MM.1S (cell line): ENCODE results near the gene PARK7.

Experiments used
- DNase-seq: peaks from one replicate; pipeline ENCODE4 v3.0.0-alpha.2; 2015
- H2AFZ ChIP-seq: fragments of 300-600 bp; sonication (generic); 2 replicates; pipeline ENCODE4 v1.6.0; 2016; ENCODE audit warnings: antibody characterized with exemption, low read length
- H3F3A ChIP-seq: fragments of 300-600 bp; sonication (generic); 2 replicates; pipeline ENCODE4 v1.6.1; 2016; ENCODE audit warnings: mild to moderate bottlenecking, antibody characterized with exemption, low read length, moderate library complexity, mixed read lengths; ENCODE audit not compliant: insufficient read depth
- H3K27ac ChIP-seq: fragments of 300-600 bp; sonication (generic); 2 replicates; pipeline ENCODE4 v1.5.1; 2016; ENCODE audit warnings: mild to moderate bottlenecking, low read length
- H3K27me3 ChIP-seq: fragments of 300-600 bp; sonication (generic); replicated peaks from 2 replicates; pipeline ENCODE4 v1.6.0; 2016; ENCODE audit warnings: low read length; ENCODE audit not compliant: insufficient read depth
- H3K36me3 ChIP-seq: fragments of 300-600 bp; sonication (generic); replicated peaks from 2 replicates; pipeline ENCODE4 v1.6.1; 2016; ENCODE audit warnings: mild to moderate bottlenecking, low read length, mixed read lengths; ENCODE audit not compliant: insufficient read depth
- H3K4me1 ChIP-seq: fragments of 300-600 bp; sonication (generic); 2 replicates; pipeline ENCODE4 v1.6.1; 2016; ENCODE audit warnings: low read length, mixed read lengths
- H3K4me2 ChIP-seq: fragments of 300-600 bp; sonication (generic); 2 replicates; pipeline ENCODE4 v1.6.0; 2016; ENCODE audit warnings: low read depth, low read length
- H3K4me3 ChIP-seq: fragments of 300-600 bp; sonication (generic); 2 replicates; pipeline ENCODE4 v1.5.1; 2016; ENCODE audit warnings: low read length, mixed read lengths
- H3K79me2 ChIP-seq: fragments of 300-600 bp; sonication (generic); 2 replicates; pipeline ENCODE4 v1.6.1; 2016; ENCODE audit warnings: mixed run types, low read length, mixed read lengths
- H3K9ac ChIP-seq: fragments of 300-600 bp; sonication (generic); 2 replicates; pipeline ENCODE4 v1.6.1; 2016; ENCODE audit warnings: low read length, mixed read lengths
- H3K9me2 ChIP-seq: fragments of 300-600 bp; sonication (generic); replicated peaks from 2 replicates; pipeline ENCODE4 v1.6.1; 2016; ENCODE audit warnings: mild to moderate bottlenecking, low read length, mixed read lengths; ENCODE audit not compliant: insufficient read depth
- H3K9me3 ChIP-seq: fragments of 300-600 bp; sonication (generic); replicated peaks from 2 replicates; pipeline ENCODE4 v1.6.1; 2016; ENCODE audit warnings: mild to moderate bottlenecking, low read length, mixed read lengths; ENCODE audit not compliant: insufficient read depth
- H4K20me1 ChIP-seq: fragments of 300-600 bp; sonication (generic); 2 replicates; pipeline ENCODE4 v1.6.1; 2016; ENCODE audit warnings: mild to moderate bottlenecking, low read length, moderate library complexity, mixed read lengths; ENCODE audit not compliant: insufficient read depth
- EZH2 ChIP-seq: fragments of 300-600 bp; sonication (generic); optimal IDR thresholded peaks from 2 replicates; pipeline ENCODE3; 2017; ENCODE audit warnings: low read depth, mild to moderate bottlenecking, antibody characterized with exemption, low read length, mixed read lengths
- EZH2phosphoT487 ChIP-seq: fragments of 300-600 bp; sonication (generic); IDR thresholded peaks from 2 replicates; pipeline ENCODE4 v1.6.1; 2018; ENCODE audit warnings: antibody characterized with exemption, low read length
- TF ChIP-seq, protein P1 (sequence below): fragments of 300-600 bp; sonication (generic); IDR thresholded peaks from 2 replicates; pipeline ENCODE4 v1.5.1; 2016; ENCODE audit warnings: antibody characterized with exemption, low read length, mixed read lengths

PARK7 gene

DNA sequence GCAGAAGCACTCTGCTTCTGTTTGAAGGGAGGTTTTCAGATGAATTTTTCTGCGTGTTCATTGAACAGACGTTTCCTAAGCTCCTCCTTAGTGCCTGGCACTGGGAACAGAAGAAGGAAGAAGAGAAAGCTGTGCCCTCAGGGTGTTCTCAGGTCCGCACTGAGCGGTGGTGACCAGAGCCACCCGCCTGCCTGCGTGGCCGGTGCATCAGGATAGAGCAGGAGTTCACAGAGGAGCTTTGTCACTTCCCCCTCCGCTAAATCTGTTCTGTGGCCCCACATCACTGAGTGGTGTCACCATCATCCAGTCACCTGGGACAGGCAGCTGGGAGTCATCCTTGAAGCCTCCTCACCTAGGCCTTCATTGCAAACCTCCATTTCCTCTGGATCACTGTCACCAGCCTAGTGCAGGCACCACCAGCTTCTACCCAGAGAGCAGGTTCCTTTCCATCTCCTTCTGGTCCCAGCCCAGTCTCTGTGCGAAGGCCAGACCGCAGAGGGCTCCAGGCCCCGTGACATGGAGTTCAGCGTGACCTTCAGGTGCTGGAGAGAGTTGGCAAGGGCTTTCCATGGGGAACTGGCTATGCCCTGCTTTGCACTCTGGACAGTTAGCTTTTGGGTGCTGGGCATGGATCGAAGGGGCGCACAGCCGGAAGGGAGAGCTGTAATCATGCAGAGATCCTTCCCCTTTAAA, 21.7 kb downstream of the PARK7 start:
- TF ChIP-seq, protein P1, sequence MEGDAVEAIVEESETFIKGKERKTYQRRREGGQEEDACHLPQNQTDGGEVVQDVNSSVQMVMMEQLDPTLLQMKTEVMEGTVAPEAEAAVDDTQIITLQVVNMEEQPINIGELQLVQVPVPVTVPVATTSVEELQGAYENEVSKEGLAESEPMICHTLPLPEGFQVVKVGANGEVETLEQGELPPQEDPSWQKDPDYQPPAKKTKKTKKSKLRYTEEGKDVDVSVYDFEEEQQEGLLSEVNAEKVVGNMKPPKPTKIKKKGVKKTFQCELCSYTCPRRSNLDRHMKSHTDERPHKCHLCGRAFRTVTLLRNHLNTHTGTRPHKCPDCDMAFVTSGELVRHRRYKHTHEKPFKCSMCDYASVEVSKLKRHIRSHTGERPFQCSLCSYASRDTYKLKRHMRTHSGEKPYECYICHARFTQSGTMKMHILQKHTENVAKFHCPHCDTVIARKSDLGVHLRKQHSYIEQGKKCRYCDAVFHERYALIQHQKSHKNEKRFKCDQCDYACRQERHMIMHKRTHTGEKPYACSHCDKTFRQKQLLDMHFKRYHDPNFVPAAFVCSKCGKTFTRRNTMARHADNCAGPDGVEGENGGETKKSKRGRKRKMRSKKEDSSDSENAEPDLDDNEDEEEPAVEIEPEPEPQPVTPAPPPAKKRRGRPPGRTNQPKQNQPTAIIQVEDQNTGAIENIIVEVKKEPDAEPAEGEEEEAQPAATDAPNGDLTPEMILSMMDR: no peak
- TF ChIP-seq EZH2phosphoT487: no peak
- TF ChIP-seq EZH2: no peak
- Histone ChIP-seq H3K9me3 (no peaks in the 10 kb centered on the region), H3K27ac (no peak overlapping the region), H3K4me1 (no peaks in the 10 kb centered on the region), H3K9me2 (no peaks in the 10 kb centered on the region), H3K36me3 (peaks cover 8% of the 10 kb centered on the region; the same call in 1 of the 2 replicates), H3K4me3 (no peak overlapping the region), H3K9ac (no peak overlapping the region), H4K20me1 (no peaks in the 10 kb centered on the region), H3K79me2 (0 out of 2 replicates have a peak, but pooled peaks cover 3% of the 10 kb centered on the region), H3K4me2 (no peak overlapping the region), H2AFZ (no peak overlapping the region), H3F3A (peaks cover 4% of the 10 kb centered on the region; the same call in 1 of the 2 replicates), H3K27me3 (no peaks in the 10 kb centered on the region)
- DNase-seq: no peak

DNA sequence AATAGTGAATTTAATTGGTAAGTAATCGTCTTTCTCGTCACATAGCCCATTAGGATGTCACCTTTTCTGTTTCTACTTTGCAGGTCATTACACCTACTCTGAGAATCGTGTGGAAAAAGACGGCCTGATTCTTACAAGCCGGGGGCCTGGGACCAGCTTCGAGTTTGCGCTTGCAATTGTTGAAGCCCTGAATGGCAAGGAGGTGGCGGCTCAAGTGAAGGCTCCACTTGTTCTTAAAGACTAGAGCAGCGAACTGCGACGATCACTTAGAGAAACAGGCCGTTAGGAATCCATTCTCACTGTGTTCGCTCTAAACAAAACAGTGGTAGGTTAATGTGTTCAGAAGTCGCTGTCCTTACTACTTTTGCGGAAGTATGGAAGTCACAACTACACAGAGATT, 23.3 kb downstream of the PARK7 start:
- no peaks in the 10 kb centered on the region for H3K27me3 ChIP-seq
- H3K27ac ChIP-seq: no peak overlapping the region
- peaks cover 8% of the 10 kb centered on the region; the same call in 1 of the 2 replicates for H3F3A ChIP-seq
- no peak for TF ChIP-seq EZH2
- no peak for TF ChIP-seq EZH2phosphoT487
- TF ChIP-seq, protein P1: no peak
- H2AFZ ChIP-seq: no peak overlapping the region
- no peak overlapping the region for H3K9ac ChIP-seq
- no peaks in the 10 kb centered on the region for H3K9me3 ChIP-seq
- H3K79me2 ChIP-seq: 0 out of 2 replicates have a peak, but pooled peaks cover 3% of the 10 kb centered on the region
- DNase-seq: no peak
- H3K4me2 ChIP-seq: no peak overlapping the region
- H3K4me3 ChIP-seq: no peak overlapping the region
- H3K9me2 ChIP-seq: no peaks in the 10 kb centered on the region
- 0 out of 2 replicates have a peak, but pooled peaks cover 3% of the 10 kb centered on the region for H3K36me3 ChIP-seq
- no peaks in the 10 kb centered on the region for H4K20me1 ChIP-seq
- H3K4me1 ChIP-seq: peaks cover 9% of the 10 kb centered on the region; the same call in 1 of the 2 replicates

DNA sequence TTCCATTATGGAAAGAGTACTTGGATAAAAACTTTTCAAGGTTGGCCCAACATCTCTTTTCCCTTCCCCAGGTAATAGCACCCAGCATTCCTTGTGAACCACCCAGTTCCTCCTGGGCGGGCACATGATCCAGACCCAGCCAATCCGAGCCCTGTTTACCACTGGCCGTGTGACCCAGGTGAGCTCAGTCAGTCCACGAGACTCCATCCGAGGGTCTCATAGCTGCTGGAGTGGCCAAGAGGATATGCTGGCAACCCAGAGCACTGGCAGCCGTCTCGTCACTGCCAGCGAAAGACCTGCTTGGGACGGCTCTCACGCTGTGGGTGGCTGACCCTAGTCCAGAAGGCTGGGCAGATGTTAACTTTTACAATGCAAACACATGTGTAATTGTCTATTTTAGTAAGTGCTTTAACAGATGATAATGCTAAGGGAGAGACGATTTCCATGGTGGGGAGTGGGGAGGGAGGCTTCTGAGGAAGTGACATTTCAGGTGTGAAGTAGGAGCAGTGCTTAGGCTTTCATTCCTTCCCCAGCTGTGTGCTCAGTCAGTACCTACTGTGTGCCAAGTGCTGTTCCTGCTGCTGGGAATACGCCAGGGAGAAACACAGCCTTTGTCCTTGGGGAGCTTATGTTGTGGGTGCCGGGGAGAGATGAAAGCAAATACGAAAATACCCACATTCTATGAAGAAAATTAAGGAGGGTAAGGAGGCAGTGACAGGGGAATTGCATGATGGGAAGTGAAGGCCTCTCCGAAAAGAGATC, 24.5 kb downstream of the PARK7 start:
- Histone ChIP-seq H3K27me3 (no peaks in the 10 kb centered on the region), H3K4me2 (no peak overlapping the region), H3K79me2 (0 out of 2 replicates have a peak, but pooled peaks cover 3% of the 10 kb centered on the region), H3K9ac (no peak overlapping the region), H3F3A (peaks cover 6% of the 10 kb centered on the region; the same call in 1 of the 2 replicates), H3K4me3 (no peak overlapping the region), H3K9me3 (no peaks in the 10 kb centered on the region), H3K9me2 (no peaks in the 10 kb centered on the region), H3K36me3 (0 out of 2 replicates have a peak, but pooled peaks cover 3% of the 10 kb centered on the region), H4K20me1 (no peaks in the 10 kb centered on the region), H2AFZ (no peak overlapping the region), H3K4me1 (peaks cover 9% of the 10 kb centered on the region; the same call in 1 of the 2 replicates), H3K27ac (no peak overlapping the region)
- TF ChIP-seq EZH2 (no peak), EZH2phosphoT487 (no peak)
- TF ChIP-seq, protein P1: no peak
- DNase-seq: no peak
